K562 (cell line): ENCODE measurements around the gene PTPRG. TPM values are rescaled to one million over a fixed set of nuclear protein-coding genes. Genes with fewer than 3 reads are reported as not detected.

Source experiments
- ARHGAP35 ChIP-seq: fragments of 450-650 bp; IDR thresholded peaks from 2 replicates; pipeline ENCODE4 v1.6.1; 2018; ENCODE audit not compliant: partially characterized antibody
- BMI1 ChIP-seq: fragments of 150-350 bp; IDR thresholded peaks from 2 replicates; pipeline ENCODE4 v1.6.1; 2014; ENCODE audit warnings: low read length
- CHCHD3 ChIP-seq: fragments of 250-450 bp; sonication (Bioruptor Pico); IDR thresholded peaks from 2 replicates; pipeline ENCODE4 v2.1.2; 2022; ENCODE audit warnings: mild to moderate bottlenecking
- FOXK2 ChIP-seq, 2 experiments: fragments of 450-650 bp; IDR thresholded peaks in 1 of 2; conservative IDR thresholded peaks in 1 of 2; 2 replicates each; pipeline ENCODE4 v1.6.1; 2016; ENCODE audit warnings: low read depth in 2 of 2, mild to moderate bottlenecking in 1 of 2
- HOXB6 ChIP-seq: fragments of 250-450 bp; sonication (Bioruptor Pico); IDR thresholded peaks from 2 replicates; pipeline ENCODE4 v1.5.1; 2022; ENCODE audit warnings: mild to moderate bottlenecking, borderline replicate concordance
- NR2C2 ChIP-seq, 2 experiments: fragments of 200-800 bp in 1 of 2; sonication (Bioruptor generic) in 1 of 2; sonication (generic) in 1 of 2; formaldehyde crosslinking in 1 of 2; IDR thresholded peaks; 2 replicates each; pipeline versions ENCODE4 v1.6.1 to v1.8.0; 2016 to 2022; ENCODE audit warnings: mild to moderate bottlenecking in 1 of 2, missing compliant biosample characterization in 1 of 2, missing genetic modification characterization in 1 of 2, missing genetic modification reagents in 1 of 2
- TCFL5 ChIP-seq: fragments of 250-450 bp; sonication (Bioruptor Pico); conservative IDR thresholded peaks from 2 replicates; pipeline ENCODE4 v1.6.1; 2021; ENCODE audit warnings: mild to moderate bottlenecking, moderate library complexity, matching md5 sums
- polyA plus RNA-seq, 8 experiments: library from polyadenylated mRNA; depleted of rRNA in 4 of 8; stranded (reverse) in 5 of 8; unstranded in 3 of 8; fragments of >200 nt; fragmentation: Nextera tagmentation in 2 of 8; fragmentation: Illumina TruSeq in 1 of 8; extraction: Ambion mirVana in 2 of 8; extraction: Trizol in 1 of 8; gene quantifications; 2 replicates each; pipeline versions ENCODE4 v1.2.1 to v1.2.3, GENCODE V29; 2011 to 2014; ENCODE audit warnings: inconsistent platforms in 1 of 8, missing spikeins in 1 of 8
- total RNA-seq, 7 experiments: library from RNA; depleted of rRNA in 6 of 7; stranded (reverse); fragments of >200 nt in 6 of 7; fragmentation: Illumina TruSeq in 2 of 7; extraction: Trizol in 2 of 7; gene quantifications; 2 replicates each; pipeline versions ENCODE4 v1.2.1 to v1.2.3, GENCODE V29; 2011 to 2021; ENCODE audit warnings: low replicate concordance in 1 of 7
- TF ChIP-seq, protein P1 (sequence below): fragments of 450-650 bp; IDR thresholded peaks from 2 replicates; pipeline ENCODE4 v1.6.1; 2016; ENCODE audit warnings: mild to moderate bottlenecking, moderate library complexity

The PTPRG gene
- total and polyA plus RNA-seq, 9 of the 15 experiments (the other 6 are each of a cell fraction or from before 2014, with no cell fraction given): 0.16 TPM; not detected in 8

DNA sequence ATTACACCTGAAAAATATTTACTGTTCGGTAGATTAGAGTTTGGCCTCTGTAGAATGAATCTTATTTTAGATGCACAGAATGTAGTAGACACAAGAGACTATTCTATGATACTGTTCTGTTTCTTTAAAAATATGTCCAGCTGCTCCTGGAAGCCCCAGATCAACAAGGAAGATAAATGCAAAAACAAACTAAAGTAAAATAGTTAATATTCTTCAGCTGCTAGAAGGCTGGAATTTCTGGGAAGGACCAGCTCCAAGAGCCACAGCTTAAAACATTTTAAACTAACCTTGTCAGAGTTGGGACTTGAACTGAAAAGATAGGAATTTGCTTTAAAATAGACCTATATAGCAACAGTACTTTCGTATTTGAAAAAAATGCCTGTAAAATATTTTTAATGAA lies 277.9 kb downstream of the PTPRG start (continued):
- TF ChIP-seq, protein P1, sequence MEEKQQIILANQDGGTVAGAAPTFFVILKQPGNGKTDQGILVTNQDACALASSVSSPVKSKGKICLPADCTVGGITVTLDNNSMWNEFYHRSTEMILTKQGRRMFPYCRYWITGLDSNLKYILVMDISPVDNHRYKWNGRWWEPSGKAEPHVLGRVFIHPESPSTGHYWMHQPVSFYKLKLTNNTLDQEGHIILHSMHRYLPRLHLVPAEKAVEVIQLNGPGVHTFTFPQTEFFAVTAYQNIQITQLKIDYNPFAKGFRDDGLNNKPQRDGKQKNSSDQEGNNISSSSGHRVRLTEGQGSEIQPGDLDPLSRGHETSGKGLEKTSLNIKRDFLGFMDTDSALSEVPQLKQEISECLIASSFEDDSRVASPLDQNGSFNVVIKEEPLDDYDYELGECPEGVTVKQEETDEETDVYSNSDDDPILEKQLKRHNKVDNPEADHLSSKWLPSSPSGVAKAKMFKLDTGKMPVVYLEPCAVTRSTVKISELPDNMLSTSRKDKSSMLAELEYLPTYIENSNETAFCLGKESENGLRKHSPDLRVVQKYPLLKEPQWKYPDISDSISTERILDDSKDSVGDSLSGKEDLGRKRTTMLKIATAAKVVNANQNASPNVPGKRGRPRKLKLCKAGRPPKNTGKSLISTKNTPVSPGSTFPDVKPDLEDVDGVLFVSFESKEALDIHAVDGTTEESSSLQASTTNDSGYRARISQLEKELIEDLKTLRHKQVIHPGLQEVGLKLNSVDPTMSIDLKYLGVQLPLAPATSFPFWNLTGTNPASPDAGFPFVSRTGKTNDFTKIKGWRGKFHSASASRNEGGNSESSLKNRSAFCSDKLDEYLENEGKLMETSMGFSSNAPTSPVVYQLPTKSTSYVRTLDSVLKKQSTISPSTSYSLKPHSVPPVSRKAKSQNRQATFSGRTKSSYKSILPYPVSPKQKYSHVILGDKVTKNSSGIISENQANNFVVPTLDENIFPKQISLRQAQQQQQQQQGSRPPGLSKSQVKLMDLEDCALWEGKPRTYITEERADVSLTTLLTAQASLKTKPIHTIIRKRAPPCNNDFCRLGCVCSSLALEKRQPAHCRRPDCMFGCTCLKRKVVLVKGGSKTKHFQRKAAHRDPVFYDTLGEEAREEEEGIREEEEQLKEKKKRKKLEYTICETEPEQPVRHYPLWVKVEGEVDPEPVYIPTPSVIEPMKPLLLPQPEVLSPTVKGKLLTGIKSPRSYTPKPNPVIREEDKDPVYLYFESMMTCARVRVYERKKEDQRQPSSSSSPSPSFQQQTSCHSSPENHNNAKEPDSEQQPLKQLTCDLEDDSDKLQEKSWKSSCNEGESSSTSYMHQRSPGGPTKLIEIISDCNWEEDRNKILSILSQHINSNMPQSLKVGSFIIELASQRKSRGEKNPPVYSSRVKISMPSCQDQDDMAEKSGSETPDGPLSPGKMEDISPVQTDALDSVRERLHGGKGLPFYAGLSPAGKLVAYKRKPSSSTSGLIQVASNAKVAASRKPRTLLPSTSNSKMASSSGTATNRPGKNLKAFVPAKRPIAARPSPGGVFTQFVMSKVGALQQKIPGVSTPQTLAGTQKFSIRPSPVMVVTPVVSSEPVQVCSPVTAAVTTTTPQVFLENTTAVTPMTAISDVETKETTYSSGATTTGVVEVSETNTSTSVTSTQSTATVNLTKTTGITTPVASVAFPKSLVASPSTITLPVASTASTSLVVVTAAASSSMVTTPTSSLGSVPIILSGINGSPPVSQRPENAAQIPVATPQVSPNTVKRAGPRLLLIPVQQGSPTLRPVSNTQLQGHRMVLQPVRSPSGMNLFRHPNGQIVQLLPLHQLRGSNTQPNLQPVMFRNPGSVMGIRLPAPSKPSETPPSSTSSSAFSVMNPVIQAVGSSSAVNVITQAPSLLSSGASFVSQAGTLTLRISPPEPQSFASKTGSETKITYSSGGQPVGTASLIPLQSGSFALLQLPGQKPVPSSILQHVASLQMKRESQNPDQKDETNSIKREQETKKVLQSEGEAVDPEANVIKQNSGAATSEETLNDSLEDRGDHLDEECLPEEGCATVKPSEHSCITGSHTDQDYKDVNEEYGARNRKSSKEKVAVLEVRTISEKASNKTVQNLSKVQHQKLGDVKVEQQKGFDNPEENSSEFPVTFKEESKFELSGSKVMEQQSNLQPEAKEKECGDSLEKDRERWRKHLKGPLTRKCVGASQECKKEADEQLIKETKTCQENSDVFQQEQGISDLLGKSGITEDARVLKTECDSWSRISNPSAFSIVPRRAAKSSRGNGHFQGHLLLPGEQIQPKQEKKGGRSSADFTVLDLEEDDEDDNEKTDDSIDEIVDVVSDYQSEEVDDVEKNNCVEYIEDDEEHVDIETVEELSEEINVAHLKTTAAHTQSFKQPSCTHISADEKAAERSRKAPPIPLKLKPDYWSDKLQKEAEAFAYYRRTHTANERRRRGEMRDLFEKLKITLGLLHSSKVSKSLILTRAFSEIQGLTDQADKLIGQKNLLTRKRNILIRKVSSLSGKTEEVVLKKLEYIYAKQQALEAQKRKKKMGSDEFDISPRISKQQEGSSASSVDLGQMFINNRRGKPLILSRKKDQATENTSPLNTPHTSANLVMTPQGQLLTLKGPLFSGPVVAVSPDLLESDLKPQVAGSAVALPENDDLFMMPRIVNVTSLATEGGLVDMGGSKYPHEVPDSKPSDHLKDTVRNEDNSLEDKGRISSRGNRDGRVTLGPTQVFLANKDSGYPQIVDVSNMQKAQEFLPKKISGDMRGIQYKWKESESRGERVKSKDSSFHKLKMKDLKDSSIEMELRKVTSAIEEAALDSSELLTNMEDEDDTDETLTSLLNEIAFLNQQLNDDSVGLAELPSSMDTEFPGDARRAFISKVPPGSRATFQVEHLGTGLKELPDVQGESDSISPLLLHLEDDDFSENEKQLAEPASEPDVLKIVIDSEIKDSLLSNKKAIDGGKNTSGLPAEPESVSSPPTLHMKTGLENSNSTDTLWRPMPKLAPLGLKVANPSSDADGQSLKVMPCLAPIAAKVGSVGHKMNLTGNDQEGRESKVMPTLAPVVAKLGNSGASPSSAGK: no peak
- no peak for TF ChIP-seq TCFL5 (CRISPR knock-in tag)
- TF ChIP-seq BMI1: no peak
- no peak for TF ChIP-seq FOXK2 (conservative IDR thresholded peaks at IDR 0.05 in 1 of 2, IDR thresholded peaks at IDR 0.05 in 1 of 2; ENCODE audit: low read depth in 2 of 2)
- TF ChIP-seq ARHGAP35: no peak
- no peak for TF ChIP-seq HOXB6 (CRISPR knock-in tag)
- TF ChIP-seq NR2C2 (CRISPR knock-in tag; IDR thresholded peaks at IDR 0.05): no peak
- TF ChIP-seq NR2C2 (tag; IDR thresholded peaks at IDR 0.05): no peak
- no peak for TF ChIP-seq CHCHD3 (CRISPR knock-in tag)
